ENCODE measurements around the gene SETD1B. TPM values are rescaled to one million over a fixed set of nuclear protein-coding genes. Genes with fewer than 3 reads are reported as not detected.

SETD1B gene
- polyA plus RNA-seq, 1 donor from 2014 or later, result 2.6 TPM

DNA sequence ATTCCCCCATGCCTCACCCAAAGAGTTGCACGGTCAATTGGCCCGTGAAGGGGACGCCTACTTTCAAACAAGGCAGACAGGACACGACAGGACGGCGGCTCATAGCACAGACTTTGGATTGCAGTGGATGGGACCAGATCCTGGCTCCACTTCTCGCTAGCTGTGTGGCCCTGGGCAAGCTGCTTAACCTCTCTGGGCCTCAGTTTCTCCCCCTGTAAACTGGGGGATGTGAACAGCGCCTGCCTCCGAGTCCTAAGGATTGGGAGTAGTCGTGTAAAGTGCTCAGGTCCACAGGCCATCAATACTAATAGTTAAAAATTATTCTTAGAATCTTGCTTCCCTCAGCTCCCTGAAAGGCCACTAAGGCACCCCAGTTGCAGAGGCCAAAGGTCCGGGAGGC, 23.4 kb upstream of the SETD1B start:
- no peak overlapping the region for H3K27ac ChIP-seq (ENCODE audit: low read length)
- no peak overlapping the region for H3K9ac ChIP-seq (ENCODE audit: low read length)
- H3K4me2 ChIP-seq (ENCODE audit: low read length), result no peak overlapping the region

DNA sequence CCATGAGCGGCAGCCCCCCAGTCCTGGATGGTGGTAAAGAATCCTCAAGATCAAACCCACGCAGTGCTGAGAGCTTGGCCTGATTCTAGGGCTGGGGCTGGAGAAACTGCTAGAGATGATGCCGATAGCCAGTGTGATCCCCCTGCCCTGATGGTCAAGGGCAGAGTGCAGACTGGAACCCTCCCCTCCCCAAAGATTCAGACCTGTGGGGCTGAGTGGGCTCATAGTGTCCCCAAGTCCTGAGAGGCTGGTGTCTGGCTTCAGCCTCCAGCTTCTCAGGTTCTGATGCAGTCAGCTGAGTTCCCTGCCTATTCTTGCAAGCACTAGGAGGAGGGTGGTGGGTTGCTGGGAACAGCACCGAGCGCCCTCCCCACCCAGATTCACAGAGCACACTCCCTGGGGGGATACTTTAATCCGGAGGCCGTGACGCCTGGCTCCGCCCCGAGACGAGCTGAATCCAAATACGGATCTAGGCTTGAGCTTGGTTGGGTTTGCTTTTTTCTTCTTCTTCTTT, 22.3 kb upstream of the SETD1B start:
- no peak overlapping the region for H2AFZ ChIP-seq (ENCODE audit: low read depth, low read length)
- no peaks in the 10 kb centered on the region for H4K20me1 ChIP-seq (ENCODE audit: insufficient read depth)
- H3K4me3 ChIP-seq (ENCODE audit: low read length), result no peak overlapping the region
- no peaks in the 10 kb centered on the region for H3K27me3 ChIP-seq (ENCODE audit: insufficient read depth, low read depth, low read length)
- no peaks in the 10 kb centered on the region for H3F3A ChIP-seq (ENCODE audit: insufficient read depth, low read length, poor library complexity, severe bottlenecking)
- no peaks in the 10 kb centered on the region for H3K9me3 ChIP-seq (ENCODE audit: low read length)
- no peak overlapping the region for H3K27ac ChIP-seq (ENCODE audit: low read length)
- no peak overlapping the region for H3K4me2 ChIP-seq (ENCODE audit: low read length)
- no peaks in the 10 kb centered on the region for H3K79me2 ChIP-seq (replicated peaks; ENCODE audit: insufficient read depth, low read length)
- no peaks in the 10 kb centered on the region for H3K36me3 ChIP-seq (ENCODE audit: insufficient read depth, low read length)
- H3K9ac ChIP-seq (ENCODE audit: low read length), result no peak overlapping the region
- H3K9me2 ChIP-seq (ENCODE audit: insufficient read depth, low read length), result no peaks in the 10 kb centered on the region
- TF ChIP-seq, protein P1, sequence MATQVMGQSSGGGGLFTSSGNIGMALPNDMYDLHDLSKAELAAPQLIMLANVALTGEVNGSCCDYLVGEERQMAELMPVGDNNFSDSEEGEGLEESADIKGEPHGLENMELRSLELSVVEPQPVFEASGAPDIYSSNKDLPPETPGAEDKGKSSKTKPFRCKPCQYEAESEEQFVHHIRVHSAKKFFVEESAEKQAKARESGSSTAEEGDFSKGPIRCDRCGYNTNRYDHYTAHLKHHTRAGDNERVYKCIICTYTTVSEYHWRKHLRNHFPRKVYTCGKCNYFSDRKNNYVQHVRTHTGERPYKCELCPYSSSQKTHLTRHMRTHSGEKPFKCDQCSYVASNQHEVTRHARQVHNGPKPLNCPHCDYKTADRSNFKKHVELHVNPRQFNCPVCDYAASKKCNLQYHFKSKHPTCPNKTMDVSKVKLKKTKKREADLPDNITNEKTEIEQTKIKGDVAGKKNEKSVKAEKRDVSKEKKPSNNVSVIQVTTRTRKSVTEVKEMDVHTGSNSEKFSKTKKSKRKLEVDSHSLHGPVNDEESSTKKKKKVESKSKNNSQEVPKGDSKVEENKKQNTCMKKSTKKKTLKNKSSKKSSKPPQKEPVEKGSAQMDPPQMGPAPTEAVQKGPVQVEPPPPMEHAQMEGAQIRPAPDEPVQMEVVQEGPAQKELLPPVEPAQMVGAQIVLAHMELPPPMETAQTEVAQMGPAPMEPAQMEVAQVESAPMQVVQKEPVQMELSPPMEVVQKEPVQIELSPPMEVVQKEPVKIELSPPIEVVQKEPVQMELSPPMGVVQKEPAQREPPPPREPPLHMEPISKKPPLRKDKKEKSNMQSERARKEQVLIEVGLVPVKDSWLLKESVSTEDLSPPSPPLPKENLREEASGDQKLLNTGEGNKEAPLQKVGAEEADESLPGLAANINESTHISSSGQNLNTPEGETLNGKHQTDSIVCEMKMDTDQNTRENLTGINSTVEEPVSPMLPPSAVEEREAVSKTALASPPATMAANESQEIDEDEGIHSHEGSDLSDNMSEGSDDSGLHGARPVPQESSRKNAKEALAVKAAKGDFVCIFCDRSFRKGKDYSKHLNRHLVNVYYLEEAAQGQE (IDR thresholded peaks at IDR 0.05; ENCODE audit: borderline replicate concordance), result no peak

More for the DNA sequence above, 23.4 kb upstream of the SETD1B start:
- H3K9me3 ChIP-seq (ENCODE audit: low read length), result no peaks in the 10 kb centered on the region
- H3K9me2 ChIP-seq (ENCODE audit: insufficient read depth, low read length), result no peaks in the 10 kb centered on the region
- no peaks in the 10 kb centered on the region for H3K27me3 ChIP-seq (ENCODE audit: insufficient read depth, low read depth, low read length)
- H4K20me1 ChIP-seq (ENCODE audit: insufficient read depth), result no peaks in the 10 kb centered on the region
- H3K79me2 ChIP-seq (replicated peaks; ENCODE audit: insufficient read depth, low read length), result no peaks in the 10 kb centered on the region
- no peak for TF ChIP-seq SMC3 (conservative IDR thresholded peaks at IDR 0.05; ENCODE audit: poor library complexity)
- no peak for TF ChIP-seq RAD21 (conservative IDR thresholded peaks at IDR 0.05)
- TF ChIP-seq EZH2 (IDR thresholded peaks at IDR 0.05; ENCODE audit: borderline replicate concordance, insufficient read depth, low read length, poor library complexity, severe bottlenecking), result no peak
- TF ChIP-seq, protein P2, sequence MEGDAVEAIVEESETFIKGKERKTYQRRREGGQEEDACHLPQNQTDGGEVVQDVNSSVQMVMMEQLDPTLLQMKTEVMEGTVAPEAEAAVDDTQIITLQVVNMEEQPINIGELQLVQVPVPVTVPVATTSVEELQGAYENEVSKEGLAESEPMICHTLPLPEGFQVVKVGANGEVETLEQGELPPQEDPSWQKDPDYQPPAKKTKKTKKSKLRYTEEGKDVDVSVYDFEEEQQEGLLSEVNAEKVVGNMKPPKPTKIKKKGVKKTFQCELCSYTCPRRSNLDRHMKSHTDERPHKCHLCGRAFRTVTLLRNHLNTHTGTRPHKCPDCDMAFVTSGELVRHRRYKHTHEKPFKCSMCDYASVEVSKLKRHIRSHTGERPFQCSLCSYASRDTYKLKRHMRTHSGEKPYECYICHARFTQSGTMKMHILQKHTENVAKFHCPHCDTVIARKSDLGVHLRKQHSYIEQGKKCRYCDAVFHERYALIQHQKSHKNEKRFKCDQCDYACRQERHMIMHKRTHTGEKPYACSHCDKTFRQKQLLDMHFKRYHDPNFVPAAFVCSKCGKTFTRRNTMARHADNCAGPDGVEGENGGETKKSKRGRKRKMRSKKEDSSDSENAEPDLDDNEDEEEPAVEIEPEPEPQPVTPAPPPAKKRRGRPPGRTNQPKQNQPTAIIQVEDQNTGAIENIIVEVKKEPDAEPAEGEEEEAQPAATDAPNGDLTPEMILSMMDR (IDR thresholded peaks at IDR 0.05; ENCODE audit: poor library complexity, severe bottlenecking), result no peak
- H3F3A ChIP-seq (ENCODE audit: insufficient read depth, low read length, poor library complexity, severe bottlenecking), result no peaks in the 10 kb centered on the region
- H2AFZ ChIP-seq (ENCODE audit: low read depth, low read length), result no peak overlapping the region
- no peaks in the 10 kb centered on the region for H3K36me3 ChIP-seq (ENCODE audit: insufficient read depth, low read length)
- H3K4me3 ChIP-seq (ENCODE audit: low read length), result no peak overlapping the region

DNA sequence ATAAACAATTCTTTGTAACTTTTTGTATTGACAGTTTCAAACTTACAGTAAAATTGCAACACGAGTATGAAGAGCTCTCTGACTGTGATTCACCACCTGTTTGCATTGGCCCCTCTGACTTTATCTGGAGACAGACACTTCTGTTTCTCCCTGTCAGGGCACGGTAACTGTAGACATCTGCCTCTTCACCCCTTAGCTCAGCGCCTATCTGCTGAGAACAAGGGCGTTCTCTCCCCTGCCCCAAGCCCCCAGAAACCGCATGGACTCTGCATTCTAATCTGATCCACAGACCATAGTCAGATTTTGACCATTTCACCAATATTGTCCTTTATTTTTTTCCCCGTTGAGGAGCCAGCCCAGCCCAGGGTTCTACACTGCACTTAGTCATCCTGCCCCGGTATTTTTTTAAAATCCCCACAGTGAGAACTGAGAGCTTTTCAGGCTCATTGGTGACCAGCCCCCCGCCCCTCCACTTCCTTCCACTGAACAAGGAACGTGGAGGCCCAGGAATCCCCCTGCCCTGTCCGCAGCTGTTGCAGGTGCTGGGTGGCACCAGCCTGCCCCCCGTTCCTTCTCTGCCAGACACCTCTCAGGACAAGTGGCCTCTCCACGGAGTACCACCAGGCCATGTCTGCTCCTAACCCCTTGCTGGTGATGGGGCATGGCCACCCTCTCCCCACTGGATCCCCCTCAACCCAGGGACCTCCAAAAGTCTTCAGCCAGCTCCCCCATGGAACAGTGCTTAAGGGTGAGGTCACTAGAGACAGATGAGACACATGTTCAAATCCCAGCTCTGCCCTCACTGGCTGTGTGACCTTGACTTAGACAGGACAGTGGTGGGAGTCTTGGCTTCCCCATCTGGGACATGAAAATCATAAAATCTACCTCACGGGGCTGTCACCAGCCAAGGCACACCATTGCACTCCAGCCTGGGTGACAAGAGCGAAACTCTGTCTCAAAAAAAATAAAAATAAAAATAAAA, 21.5 kb upstream of the SETD1B start:
- no peak overlapping the region for H3K4me2 ChIP-seq (ENCODE audit: low read length)
- no peak overlapping the region for H3K9ac ChIP-seq (ENCODE audit: low read length)

More for the DNA sequence above, 21.5 kb upstream of the SETD1B start:
- Histone ChIP-seq H3K79me2 (replicated peaks; ENCODE audit: insufficient read depth, low read length) (no peaks in the 10 kb centered on the region), H3K9me2 (ENCODE audit: insufficient read depth, low read length) (no peaks in the 10 kb centered on the region), H2AFZ (ENCODE audit: low read depth, low read length) (no peak overlapping the region), H3K36me3 (ENCODE audit: insufficient read depth, low read length) (no peaks in the 10 kb centered on the region), H4K20me1 (ENCODE audit: insufficient read depth) (no peaks in the 10 kb centered on the region), H3K9me3 (ENCODE audit: low read length) (no peaks in the 10 kb centered on the region), H3F3A (ENCODE audit: insufficient read depth, low read length, poor library complexity, severe bottlenecking) (no peaks in the 10 kb centered on the region), H3K4me3 (ENCODE audit: low read length) (no peak overlapping the region), H3K27me3 (ENCODE audit: insufficient read depth, low read depth, low read length) (no peaks in the 10 kb centered on the region), H3K27ac (ENCODE audit: low read length) (no peak overlapping the region)
- TF ChIP-seq, protein P2 (IDR thresholded peaks at IDR 0.05; ENCODE audit: poor library complexity, severe bottlenecking), result no peak
- no peak for TF ChIP-seq SMC3 (conservative IDR thresholded peaks at IDR 0.05; ENCODE audit: poor library complexity)
- no peak for TF ChIP-seq RAD21 (conservative IDR thresholded peaks at IDR 0.05)
- TF ChIP-seq, protein P1 (IDR thresholded peaks at IDR 0.05; ENCODE audit: borderline replicate concordance), result no peak
- TF ChIP-seq POLR2AphosphoS5 (IDR thresholded peaks at IDR 0.05), result no peak
- no peak for TF ChIP-seq MXI1 (conservative IDR thresholded peaks at IDR 0.05; ENCODE audit: poor library complexity, severe bottlenecking)
- no peak for TF ChIP-seq EZH2 (IDR thresholded peaks at IDR 0.05; ENCODE audit: borderline replicate concordance, insufficient read depth, low read length, poor library complexity, severe bottlenecking)
- TF ChIP-seq EP300 (conservative IDR thresholded peaks at IDR 0.05; ENCODE audit: poor library complexity, severe bottlenecking), result no peak

Data from neural cell (in vitro differentiated cells).